ENCODE data around the gene CNGA3.

The CNGA3 gene

GRCh38 chr2:98419544-98419943 lies 73.3 kb downstream of the CNGA3 start:
- Histone ChIP-seq H3K36me3 (ENCODE audit: control insufficient read depth in 1 of 2, insufficient read depth in 2 of 2, low read depth in 1 of 2, low read length in 2 of 2) (no peaks in the 10 kb centered on the region), H2BK12ac (ENCODE audit: low read length in 2 of 2) (no peak overlapping the region), H2BK120ac (ENCODE audit: low read depth, low read length) (no peak overlapping the region), H2BK15ac (ENCODE audit: low read depth, poor library complexity, severe bottlenecking) (no peak overlapping the region), H2BK5ac (ENCODE audit: low read depth, low read length, poor library complexity, severe bottlenecking) (no peak overlapping the region), H3K9ac (ENCODE audit: low read length) (no peak overlapping the region), H3K14ac (ENCODE audit: low read length in 2 of 2) (no peak overlapping the region), H3K4me3 (ENCODE audit: insufficient read depth in 1 of 2, low read depth in 1 of 2, low read length in 2 of 2) (no peak overlapping the region), H3K4ac (ENCODE audit: low read depth in 1 of 2, low read length in 2 of 2) (no peak overlapping the region), H4K91ac (ENCODE audit: low read length) (no peak overlapping the region), H3K4me1 (ENCODE audit: control insufficient read depth, insufficient read depth, low read depth, low read length) (no peaks in the 10 kb centered on the region), H3K4me2 (ENCODE audit: low read length, poor library complexity, severe bottlenecking) (no peak overlapping the region), H3K27me3 (ENCODE audit: control insufficient read depth in 1 of 2, insufficient read depth in 1 of 2, low read length in 2 of 2) (peaks cover 0 to 18% of the 10 kb centered on the region in 2 experiments), H3K18ac (ENCODE audit: low read depth in 1 of 2, low read length in 2 of 2) (no peak overlapping the region), H2AFZ (ENCODE audit: low read depth, low read length) (no peak overlapping the region), H3K27ac (ENCODE audit: low read length, poor library complexity, severe bottlenecking) (no peak overlapping the region), H3K9me3 (ENCODE audit: control insufficient read depth, low read length) (peaks cover 6% of the 10 kb centered on the region), H2AK5ac (ENCODE audit: low read length, severe bottlenecking) (no peak overlapping the region), H3K79me1 (replicated peaks; ENCODE audit: low read length, poor library complexity, severe bottlenecking) (no peaks in the 10 kb centered on the region), H4K8ac (ENCODE audit: low read length) (no peak overlapping the region), H3K23ac (ENCODE audit: low read length in 2 of 2) (no peak overlapping the region)
- WGBS: no CpG with 5 or more reads among the region's 2 CpGs
- no peak for DNase-seq

GRCh38 chr2:98419977-98420725 lies 73.9 kb downstream of the CNGA3 start:
- 83% methylated on average over 6 of the region's 6 CpGs for WGBS
- H3K4ac ChIP-seq (ENCODE audit: low read depth in 1 of 2, low read length in 2 of 2): no peak overlapping the region
- H3K27me3 ChIP-seq (ENCODE audit: control insufficient read depth in 1 of 2, insufficient read depth in 1 of 2, low read length in 2 of 2): peaks cover 0 to 18% of the 10 kb centered on the region in 2 experiments
- H3K23ac ChIP-seq (ENCODE audit: low read length in 2 of 2): no peak overlapping the region
- no peaks in the 10 kb centered on the region for H3K4me1 ChIP-seq (ENCODE audit: control insufficient read depth, insufficient read depth, low read depth, low read length)
- H4K8ac ChIP-seq (ENCODE audit: low read length): no peak overlapping the region
- H2BK5ac ChIP-seq (ENCODE audit: low read depth, low read length, poor library complexity, severe bottlenecking): no peak overlapping the region
- no peak overlapping the region for H3K9ac ChIP-seq (ENCODE audit: low read length)
- H2AK5ac ChIP-seq (ENCODE audit: low read length, severe bottlenecking): no peak overlapping the region
- no peak overlapping the region for H3K14ac ChIP-seq (ENCODE audit: low read length in 2 of 2)
- no peak overlapping the region for H2BK15ac ChIP-seq (ENCODE audit: low read depth, poor library complexity, severe bottlenecking)
- no peak overlapping the region for H4K91ac ChIP-seq (ENCODE audit: low read length)
- no peak overlapping the region for H2BK12ac ChIP-seq (ENCODE audit: low read length in 2 of 2)
- no peaks in the 10 kb centered on the region for H3K36me3 ChIP-seq (ENCODE audit: control insufficient read depth in 1 of 2, insufficient read depth in 2 of 2, low read depth in 1 of 2, low read length in 2 of 2)
- no peak overlapping the region for H2AFZ ChIP-seq (ENCODE audit: low read depth, low read length)
- DNase-seq: no peak
- no peaks in the 10 kb centered on the region for H3K79me1 ChIP-seq (replicated peaks; ENCODE audit: low read length, poor library complexity, severe bottlenecking)
- peaks cover 6% of the 10 kb centered on the region for H3K9me3 ChIP-seq (ENCODE audit: control insufficient read depth, low read length)
- H3K27ac ChIP-seq (ENCODE audit: low read length, poor library complexity, severe bottlenecking): no peak overlapping the region
- H2BK120ac ChIP-seq (ENCODE audit: low read depth, low read length): no peak overlapping the region
- H3K4me2 ChIP-seq (ENCODE audit: low read length, poor library complexity, severe bottlenecking): no peak overlapping the region
- no peak overlapping the region for H3K18ac ChIP-seq (ENCODE audit: low read depth in 1 of 2, low read length in 2 of 2)
- H3K4me3 ChIP-seq (ENCODE audit: insufficient read depth in 1 of 2, low read depth in 1 of 2, low read length in 2 of 2): no peak overlapping the region

DNA sequence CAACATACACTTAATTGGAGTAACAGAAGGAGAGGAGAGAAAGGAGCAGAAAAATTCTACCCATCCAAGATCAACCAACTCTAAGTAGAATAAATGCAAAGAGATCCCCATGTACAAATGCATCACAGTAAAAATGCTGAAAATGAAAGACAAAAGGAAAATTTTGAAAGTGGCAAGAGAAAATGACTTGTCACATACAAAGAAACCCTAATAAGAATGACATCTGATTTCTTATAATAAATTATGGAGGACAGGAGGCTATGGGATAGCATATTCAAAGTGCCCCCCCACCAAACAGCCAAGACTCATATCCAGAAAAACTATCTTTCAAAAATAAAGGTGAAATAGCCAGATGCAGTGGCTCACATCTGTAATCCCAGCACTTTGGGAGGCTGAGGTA lies 76.2 kb downstream of the CNGA3 start:
- H3K14ac ChIP-seq (ENCODE audit: low read length in 2 of 2): no peak overlapping the region

DNA sequence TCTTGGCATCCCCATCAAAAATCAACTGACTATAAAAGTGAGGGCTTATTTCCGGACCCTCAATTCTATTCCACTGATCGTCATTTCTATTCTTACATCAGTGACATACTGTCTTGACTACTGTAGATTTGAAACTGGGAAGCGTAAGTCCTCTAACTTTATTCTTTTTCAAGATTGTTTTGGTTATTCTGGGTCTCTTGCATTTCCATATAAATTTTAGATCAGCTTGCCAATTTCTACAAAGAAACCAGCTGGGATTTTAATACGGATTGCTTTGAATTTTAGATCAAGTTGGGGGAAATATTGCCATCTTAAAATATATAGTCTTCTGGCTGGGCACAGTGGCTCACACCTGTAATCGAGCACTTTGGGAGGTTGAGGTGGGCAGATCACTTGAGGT lies 80.5 kb downstream of the CNGA3 start:
- Histone ChIP-seq H3K18ac (ENCODE audit: low read depth in 1 of 2, low read length in 2 of 2) (no peak overlapping the region), H3K4ac (ENCODE audit: low read depth in 1 of 2, low read length in 2 of 2) (no peak overlapping the region), H3K9ac (ENCODE audit: low read length) (no peak overlapping the region), H3K14ac (ENCODE audit: low read length in 2 of 2) (no peak overlapping the region), H3K4me1 (ENCODE audit: control insufficient read depth, insufficient read depth, low read depth, low read length) (no peaks in the 10 kb centered on the region), H2AK5ac (ENCODE audit: low read length, severe bottlenecking) (no peak overlapping the region), H3K79me1 (replicated peaks; ENCODE audit: low read length, poor library complexity, severe bottlenecking) (no peaks in the 10 kb centered on the region), H3K27me3 (ENCODE audit: control insufficient read depth in 1 of 2, insufficient read depth in 1 of 2, low read length in 2 of 2) (peaks cover 0 to 3% of the 10 kb centered on the region in 2 experiments), H3K4me2 (ENCODE audit: low read length, poor library complexity, severe bottlenecking) (no peak overlapping the region), H2AFZ (ENCODE audit: low read depth, low read length) (no peak overlapping the region), H3K36me3 (ENCODE audit: control insufficient read depth in 1 of 2, insufficient read depth in 2 of 2, low read depth in 1 of 2, low read length in 2 of 2) (no peaks in the 10 kb centered on the region), H2BK5ac (ENCODE audit: low read depth, low read length, poor library complexity, severe bottlenecking) (no peak overlapping the region), H2BK15ac (ENCODE audit: low read depth, poor library complexity, severe bottlenecking) (no peak overlapping the region), H3K9me3 (ENCODE audit: control insufficient read depth, low read length) (peaks cover 6% of the 10 kb centered on the region), H3K23ac (ENCODE audit: low read length in 2 of 2) (no peak overlapping the region), H2BK120ac (ENCODE audit: low read depth, low read length) (no peak overlapping the region), H3K27ac (ENCODE audit: low read length, poor library complexity, severe bottlenecking) (no peak overlapping the region), H4K8ac (ENCODE audit: low read length) (no peak overlapping the region), H2BK12ac (ENCODE audit: low read length in 2 of 2) (no peak overlapping the region), H3K4me3 (ENCODE audit: insufficient read depth in 1 of 2, low read depth in 1 of 2, low read length in 2 of 2) (no peak overlapping the region), H4K91ac (ENCODE audit: low read length) (no peak overlapping the region)
- no peak for DNase-seq
- 94% methylated on average over 4 of the region's 5 CpGs for WGBS

More for the DNA sequence above, 76.2 kb downstream of the CNGA3 start:
- Histone ChIP-seq H3K36me3 (ENCODE audit: control insufficient read depth in 1 of 2, insufficient read depth in 2 of 2, low read depth in 1 of 2, low read length in 2 of 2) (no peaks in the 10 kb centered on the region), H3K9me3 (ENCODE audit: control insufficient read depth, low read length) (peaks cover 6% of the 10 kb centered on the region), H4K8ac (ENCODE audit: low read length) (no peak overlapping the region), H3K27me3 (ENCODE audit: control insufficient read depth in 1 of 2, insufficient read depth in 1 of 2, low read length in 2 of 2) (peaks cover 0 to 10% of the 10 kb centered on the region in 2 experiments), H3K4ac (ENCODE audit: low read depth in 1 of 2, low read length in 2 of 2) (no peak overlapping the region), H3K9ac (ENCODE audit: low read length) (no peak overlapping the region), H2BK15ac (ENCODE audit: low read depth, poor library complexity, severe bottlenecking) (no peak overlapping the region), H2BK5ac (ENCODE audit: low read depth, low read length, poor library complexity, severe bottlenecking) (no peak overlapping the region), H2AFZ (ENCODE audit: low read depth, low read length) (no peak overlapping the region), H4K91ac (ENCODE audit: low read length) (no peak overlapping the region), H3K4me3 (ENCODE audit: insufficient read depth in 1 of 2, low read depth in 1 of 2, low read length in 2 of 2) (no peak overlapping the region), H2BK120ac (ENCODE audit: low read depth, low read length) (no peak overlapping the region), H2BK12ac (ENCODE audit: low read length in 2 of 2) (no peak overlapping the region), H3K18ac (ENCODE audit: low read depth in 1 of 2, low read length in 2 of 2) (no peak overlapping the region), H3K79me1 (replicated peaks; ENCODE audit: low read length, poor library complexity, severe bottlenecking) (no peaks in the 10 kb centered on the region), H3K4me2 (ENCODE audit: low read length, poor library complexity, severe bottlenecking) (no peak overlapping the region), H2AK5ac (ENCODE audit: low read length, severe bottlenecking) (no peak overlapping the region), H3K27ac (ENCODE audit: low read length, poor library complexity, severe bottlenecking) (no peak overlapping the region), H3K4me1 (ENCODE audit: control insufficient read depth, insufficient read depth, low read depth, low read length) (no peaks in the 10 kb centered on the region), H3K23ac (ENCODE audit: low read length in 2 of 2) (no peak overlapping the region)
- no peak for DNase-seq
